ENCODE results near the gene BOLA1. TPM values are rescaled to one million over a fixed set of nuclear protein-coding genes. Genes with fewer than 3 reads are reported as not detected.
A peak's percentile ranks its signal among the peaks of the same experiment; 100 is the strongest.
"Not testable (repeated sequence)": the region's sequence is repeated elsewhere in the genome, so short reads cannot be mapped to it uniquely, and the experiment has no call there.

BOLA1 gene
- total RNA-seq, result 26.2 and 46.0 TPM in 2 replicates
- 32.5 and 34.0 TPM in 2 replicates for polyA plus RNA-seq

- H3K27me3 ChIP-seq, result no peaks in the 10 kb centered on the region
- peak within 1 kb of the TSS; percentile 7 for H3K27ac ChIP-seq
- H3K4me3 ChIP-seq, result peak within 1 kb of the TSS; percentile 31
- DNase-seq (ENCODE audit: low read depth in 1 of 2, low spot score in 1 of 2), result peak; percentile 94 to 95
- no peaks in the 10 kb centered on the region for H3K36me3 ChIP-seq
- H3K9me3 ChIP-seq (ENCODE audit: low read depth), result no peaks in the 10 kb centered on the region
- no peak for TF ChIP-seq CTCF (IDR thresholded peaks at IDR 0.05; ENCODE audit: low read depth, low read length)
- H3K4me1 ChIP-seq (ENCODE audit: low read depth), result no peaks in the 10 kb centered on the region
These were observed at the start of gene BOLA1 for GRCh38 chr1:149899460-149900284. Gene BOLA1, plus strand, starts transcription at chr1:149899568. Its CDS starts 492 bp downstream, at chr1:149900060.

GRCh38 chr1:149849947-149850360, 49.4 kb upstream of the BOLA1 start:
- Histone ChIP-seq H3K36me3 (no peaks in the 10 kb centered on the region), H3K27ac (peak overlapping the region; percentile 57), H3K9me3 (ENCODE audit: low read depth) (no peaks in the 10 kb centered on the region), H3K27me3 (no peaks in the 10 kb centered on the region), H3K4me3 (peak overlapping the region; percentile 46), H3K4me1 (ENCODE audit: low read depth) (peaks cover 35% of the 10 kb centered on the region)
- peak; percentile 1 to 12 for DNase-seq (ENCODE audit: low read depth in 1 of 2, low spot score in 1 of 2)
- TF ChIP-seq CTCF (IDR thresholded peaks at IDR 0.05; ENCODE audit: low read depth, low read length), result no peak

- H3K36me3 ChIP-seq; DNase-seq (ENCODE audit: low read depth in 1 of 2, low spot score in 1 of 2): not testable (repeated sequence)
These were observed 48.5 kb upstream of the BOLA1 start for GRCh38 chr1:149850732-149851345.

GRCh38 chr1:149851585-149852213, 47.7 kb upstream of the BOLA1 start:
- not testable (repeated sequence) for H3K27ac ChIP-seq; H3K9me3 ChIP-seq (ENCODE audit: low read depth); H3K27me3 ChIP-seq; H3K4me3 ChIP-seq; DNase-seq (ENCODE audit: low read depth in 1 of 2, low spot score in 1 of 2); H3K36me3 ChIP-seq
- peaks cover 19% of the 10 kb centered on the region for H3K4me1 ChIP-seq (ENCODE audit: low read depth)

More at GRCh38 chr1:149850732-149851345, 48.5 kb upstream of the BOLA1 start:
- H3K4me3 ChIP-seq; H3K27ac ChIP-seq; H3K27me3 ChIP-seq; H3K9me3 ChIP-seq (ENCODE audit: low read depth): not testable (repeated sequence)
- peaks cover 26% of the 10 kb centered on the region for H3K4me1 ChIP-seq (ENCODE audit: low read depth)

- H3K9me3 ChIP-seq (ENCODE audit: low read depth); H3K36me3 ChIP-seq; H3K27me3 ChIP-seq; H3K4me3 ChIP-seq; DNase-seq (ENCODE audit: low read depth in 1 of 2, low spot score in 1 of 2); H3K27ac ChIP-seq: not testable (repeated sequence)
- peaks cover 18% of the 10 kb centered on the region for H3K4me1 ChIP-seq (ENCODE audit: low read depth)
These were observed 47.1 kb upstream of the BOLA1 start for GRCh38 chr1:149852263-149852662.

GRCh38 chr1:149860271-149860670, 39.1 kb upstream of the BOLA1 start:
- H3K9me3 ChIP-seq (ENCODE audit: low read depth); H3K4me1 ChIP-seq (ENCODE audit: low read depth); H3K36me3 ChIP-seq; H3K27ac ChIP-seq; H3K27me3 ChIP-seq; DNase-seq (ENCODE audit: low read depth in 1 of 2, low spot score in 1 of 2); H3K4me3 ChIP-seq: not testable (repeated sequence)

GRCh38 chr1:149860684-149861496, 38.5 kb upstream of the BOLA1 start:
- H3K9me3 ChIP-seq (ENCODE audit: low read depth); DNase-seq (ENCODE audit: low read depth in 1 of 2, low spot score in 1 of 2); H3K27ac ChIP-seq; H3K36me3 ChIP-seq; H3K4me3 ChIP-seq; H3K4me1 ChIP-seq (ENCODE audit: low read depth); H3K27me3 ChIP-seq: not testable (repeated sequence)

GRCh38 chr1:149861497-149862054, 37.8 kb upstream of the BOLA1 start:
- not testable (repeated sequence) for H3K27me3 ChIP-seq, H3K36me3 ChIP-seq

GRCh38 chr1:149866887-149867286, 32.5 kb upstream of the BOLA1 start:
- H3K9me3 ChIP-seq (ENCODE audit: low read depth); H3K4me1 ChIP-seq (ENCODE audit: low read depth); H3K27ac ChIP-seq; H3K4me3 ChIP-seq; H3K36me3 ChIP-seq; H3K27me3 ChIP-seq; DNase-seq (ENCODE audit: low read depth in 1 of 2, low spot score in 1 of 2): not testable (repeated sequence)

More at GRCh38 chr1:149861497-149862054, 37.8 kb upstream of the BOLA1 start:
- H3K4me3 ChIP-seq; DNase-seq (ENCODE audit: low read depth in 1 of 2, low spot score in 1 of 2); H3K9me3 ChIP-seq (ENCODE audit: low read depth); H3K27ac ChIP-seq; H3K4me1 ChIP-seq (ENCODE audit: low read depth): not testable (repeated sequence)

GRCh38 chr1:149873060-149873459, 26.3 kb upstream of the BOLA1 start:
- not testable (repeated sequence) for H3K9me3 ChIP-seq (ENCODE audit: low read depth); H3K4me1 ChIP-seq (ENCODE audit: low read depth); H3K36me3 ChIP-seq; H3K4me3 ChIP-seq; H3K27me3 ChIP-seq; DNase-seq (ENCODE audit: low read depth in 1 of 2, low spot score in 1 of 2); H3K27ac ChIP-seq
